Measurements from ENCODE around the gene ANKFN1. TPM values are rescaled to one million over a fixed set of nuclear protein-coding genes. Genes with fewer than 3 reads are reported as not detected.
A peak's percentile ranks its signal among the peaks of the same experiment; 100 is the strongest.

The ANKFN1 gene
- total and polyA plus RNA-seq, 4 donors = 9.6 to 22.6 (median 12.1) TPM

DNA sequence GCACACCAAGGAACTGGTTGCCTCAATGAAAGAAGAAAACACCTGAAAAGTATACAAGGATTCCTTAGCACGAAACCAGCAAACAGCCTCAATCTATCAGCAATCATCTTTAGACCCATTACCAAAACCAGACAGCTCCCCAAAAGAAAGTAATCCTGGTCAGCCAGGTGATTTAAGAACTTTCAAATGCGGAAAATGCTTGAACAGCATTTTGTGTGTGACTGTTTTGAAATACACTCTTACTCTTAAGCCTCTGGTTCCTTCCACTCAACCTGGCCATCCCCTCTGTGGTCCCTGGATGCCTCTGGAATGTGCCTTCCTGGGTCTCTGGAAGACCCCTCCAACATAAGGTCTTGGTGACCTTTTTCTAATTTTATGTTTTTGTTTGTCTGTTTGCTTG lies 369.8 kb downstream of the ANKFN1 start:
- no peak overlapping the region for H3K27ac ChIP-seq (ENCODE audit: low read depth, low read length)
- no peak overlapping the region for H3K4me3 ChIP-seq (ENCODE audit: low read depth, low read length)
- H3K27me3 ChIP-seq (ENCODE audit: control insufficient read depth, insufficient read depth, low read length) = no peaks in the 10 kb centered on the region
- no peaks in the 10 kb centered on the region for H3K36me3 ChIP-seq (ENCODE audit: control insufficient read depth, insufficient read depth, low read length)
- peaks cover 10% of the 10 kb centered on the region for H3K4me1 ChIP-seq (ENCODE audit: control insufficient read depth, insufficient read depth, low read length)
- no peaks in the 10 kb centered on the region for H3K9me3 ChIP-seq (ENCODE audit: control insufficient read depth, insufficient read depth, low read length)
- WGBS (ENCODE audit: insufficient coverage) = 100% methylated on average over 1 of the region's 2 CpGs
- no peak for DNase-seq (ENCODE audit: low read depth in 4 of 6, low spot score in 6 of 6)

DNA sequence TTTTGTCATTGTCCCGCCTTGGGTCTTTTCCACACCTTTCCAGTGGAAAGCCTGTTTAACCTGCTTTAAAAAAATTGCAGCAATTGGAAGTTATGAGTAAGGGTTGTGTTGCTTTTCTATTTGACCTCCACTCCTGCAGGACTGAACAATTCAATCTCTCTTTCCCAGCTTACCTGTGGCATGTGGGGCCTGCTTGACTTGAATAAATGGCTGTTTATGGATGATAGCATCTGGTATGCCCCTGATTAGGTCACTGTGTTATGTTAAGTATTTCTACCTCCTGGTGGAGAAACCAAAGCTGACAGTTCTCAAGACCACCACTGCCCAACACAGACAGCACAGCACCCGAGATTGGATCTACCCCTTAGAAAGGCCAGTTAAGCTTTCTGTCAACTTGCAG lies 375.4 kb downstream of the ANKFN1 start:
- no peak for DNase-seq (ENCODE audit: low read depth in 4 of 6, low spot score in 6 of 6)
- Histone ChIP-seq H3K4me3 (ENCODE audit: low read depth, low read length) (no peak overlapping the region), H3K9me3 (ENCODE audit: control insufficient read depth, insufficient read depth, low read length) (no peaks in the 10 kb centered on the region), H3K27ac (ENCODE audit: low read depth, low read length) (no peak overlapping the region), H3K36me3 (ENCODE audit: control insufficient read depth, insufficient read depth, low read length) (no peaks in the 10 kb centered on the region), H3K4me1 (ENCODE audit: control insufficient read depth, insufficient read depth, low read length) (no peaks in the 10 kb centered on the region), H3K27me3 (ENCODE audit: control insufficient read depth, insufficient read depth, low read length) (no peaks in the 10 kb centered on the region)
- no CpG with 5 or more reads among the region's 2 CpGs for WGBS (ENCODE audit: insufficient coverage)

DNA sequence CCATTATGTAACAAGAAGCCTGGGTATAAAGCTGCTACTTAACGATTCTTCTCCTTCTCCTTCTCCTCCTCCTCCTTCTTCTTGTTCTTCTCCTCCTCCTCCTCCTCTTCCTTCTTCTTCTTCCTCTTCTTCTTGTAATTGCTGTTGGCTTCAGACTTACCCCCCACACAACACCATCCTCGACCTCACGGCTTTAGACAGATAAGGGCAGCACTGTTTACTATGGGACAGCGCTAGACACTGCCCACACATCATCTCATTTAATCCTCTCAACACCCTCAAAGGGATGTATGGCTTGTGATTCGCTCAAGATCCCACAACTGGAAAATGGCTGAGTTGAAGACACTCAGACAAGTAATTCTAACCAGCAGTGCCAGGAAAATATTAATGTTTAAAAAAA lies 379.7 kb downstream of the ANKFN1 start:
- 88% methylated on average over 2 of the region's 5 CpGs for WGBS (ENCODE audit: insufficient coverage)
- no peak for DNase-seq (ENCODE audit: low read depth in 4 of 6, low spot score in 6 of 6)
- Histone ChIP-seq H3K36me3 (ENCODE audit: control insufficient read depth, insufficient read depth, low read length) (no peaks in the 10 kb centered on the region), H3K9me3 (ENCODE audit: control insufficient read depth, insufficient read depth, low read length) (no peaks in the 10 kb centered on the region), H3K4me3 (ENCODE audit: low read depth, low read length) (no peak overlapping the region), H3K27me3 (ENCODE audit: control insufficient read depth, insufficient read depth, low read length) (no peaks in the 10 kb centered on the region), H3K27ac (ENCODE audit: low read depth, low read length) (no peak overlapping the region), H3K4me1 (ENCODE audit: control insufficient read depth, insufficient read depth, low read length) (no peaks in the 10 kb centered on the region)

DNA sequence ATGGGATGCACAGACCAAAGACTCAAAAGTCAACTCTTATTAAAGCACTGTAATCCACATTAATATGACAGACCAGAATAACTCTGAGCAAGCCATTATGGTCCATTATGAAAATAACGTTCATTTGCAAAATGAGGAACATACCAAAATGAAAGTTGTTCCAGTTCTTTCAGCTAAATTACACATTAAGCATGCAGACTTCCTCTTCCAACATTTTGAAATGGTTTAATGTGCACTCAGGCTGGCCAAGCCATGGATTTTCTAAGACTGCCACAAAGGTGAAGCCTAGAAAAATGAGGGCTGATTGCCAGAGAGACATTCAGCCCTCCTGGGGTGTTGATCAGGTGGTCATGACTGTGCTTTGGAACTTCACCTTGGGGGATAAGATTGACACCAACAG lies 383.5 kb downstream of the ANKFN1 start:
- Histone ChIP-seq H3K27me3 (ENCODE audit: control insufficient read depth, insufficient read depth, low read length) (no peaks in the 10 kb centered on the region), H3K36me3 (ENCODE audit: control insufficient read depth, insufficient read depth, low read length) (no peaks in the 10 kb centered on the region), H3K4me1 (ENCODE audit: control insufficient read depth, insufficient read depth, low read length) (no peaks in the 10 kb centered on the region), H3K9me3 (ENCODE audit: control insufficient read depth, insufficient read depth, low read length) (no peaks in the 10 kb centered on the region), H3K4me3 (ENCODE audit: low read depth, low read length) (no peak overlapping the region), H3K27ac (ENCODE audit: low read depth, low read length) (no peak overlapping the region)
- no peak for DNase-seq (ENCODE audit: low read depth in 4 of 6, low spot score in 6 of 6)
- WGBS (ENCODE audit: insufficient coverage) = 100% methylated on average over 1 of the region's 1 CpG

DNA sequence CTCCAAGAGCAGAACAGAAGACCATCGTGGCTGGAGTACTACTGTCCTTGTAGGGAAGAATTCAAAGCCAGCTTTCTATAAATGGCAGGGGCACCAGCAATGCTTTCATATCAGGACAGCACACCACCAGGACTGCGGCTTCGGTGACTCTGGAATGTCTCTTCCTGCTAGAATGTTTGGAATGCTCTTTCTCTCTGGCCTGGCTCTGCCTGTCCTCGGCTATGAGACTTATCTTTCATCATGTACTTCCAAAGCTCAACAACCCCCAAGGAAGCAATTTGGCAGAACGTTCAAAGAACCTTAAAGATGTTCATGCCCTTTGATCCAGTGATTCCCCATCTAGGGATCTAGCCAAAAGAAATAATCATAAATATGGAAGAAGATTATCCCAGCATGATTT lies 387.6 kb downstream of the ANKFN1 start:
- Histone ChIP-seq H3K4me3 (ENCODE audit: low read depth, low read length) (no peak overlapping the region), H3K9me3 (ENCODE audit: control insufficient read depth, insufficient read depth, low read length) (no peaks in the 10 kb centered on the region), H3K4me1 (ENCODE audit: control insufficient read depth, insufficient read depth, low read length) (no peaks in the 10 kb centered on the region), H3K36me3 (ENCODE audit: control insufficient read depth, insufficient read depth, low read length) (no peaks in the 10 kb centered on the region), H3K27me3 (ENCODE audit: control insufficient read depth, insufficient read depth, low read length) (no peaks in the 10 kb centered on the region), H3K27ac (ENCODE audit: low read depth, low read length) (no peak overlapping the region)
- peak in 1 of 6 donors; percentile 43 for DNase-seq (ENCODE audit: low read depth in 4 of 6, low spot score in 6 of 6)
- WGBS (ENCODE audit: insufficient coverage) = 65% methylated on average over 3 of the region's 5 CpGs

DNA sequence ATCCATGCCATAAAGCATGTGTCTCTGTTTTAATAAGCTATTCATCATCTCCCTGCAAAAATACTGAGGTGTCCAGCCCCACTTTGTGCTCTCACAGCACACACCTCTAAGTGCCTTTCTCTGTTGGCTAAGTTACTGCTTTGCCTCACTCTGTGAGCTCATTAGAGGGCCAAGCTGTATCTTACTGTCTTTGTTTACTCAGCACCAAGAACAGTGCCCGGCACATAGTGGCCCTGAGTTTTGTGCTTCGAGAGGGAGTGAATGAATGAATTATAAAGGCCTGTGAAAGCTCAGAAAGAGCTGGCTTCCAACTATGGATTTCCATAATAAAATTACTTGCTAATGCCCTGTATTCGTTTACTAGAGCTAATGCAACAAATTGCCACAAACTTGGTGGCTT lies 390.0 kb downstream of the ANKFN1 start:
- H3K27ac ChIP-seq (ENCODE audit: low read depth, low read length) = no peak overlapping the region
- H3K4me3 ChIP-seq (ENCODE audit: low read depth, low read length) = no peak overlapping the region
- H3K27me3 ChIP-seq (ENCODE audit: control insufficient read depth, insufficient read depth, low read length) = no peaks in the 10 kb centered on the region
- no peaks in the 10 kb centered on the region for H3K36me3 ChIP-seq (ENCODE audit: control insufficient read depth, insufficient read depth, low read length)
- H3K9me3 ChIP-seq (ENCODE audit: control insufficient read depth, insufficient read depth, low read length) = no peaks in the 10 kb centered on the region
- no peak for DNase-seq (ENCODE audit: low read depth in 4 of 6, low spot score in 6 of 6)
- H3K4me1 ChIP-seq (ENCODE audit: control insufficient read depth, insufficient read depth, low read length) = no peaks in the 10 kb centered on the region
- 55% methylated on average over 1 of the region's 3 CpGs for WGBS (ENCODE audit: insufficient coverage)

DNA sequence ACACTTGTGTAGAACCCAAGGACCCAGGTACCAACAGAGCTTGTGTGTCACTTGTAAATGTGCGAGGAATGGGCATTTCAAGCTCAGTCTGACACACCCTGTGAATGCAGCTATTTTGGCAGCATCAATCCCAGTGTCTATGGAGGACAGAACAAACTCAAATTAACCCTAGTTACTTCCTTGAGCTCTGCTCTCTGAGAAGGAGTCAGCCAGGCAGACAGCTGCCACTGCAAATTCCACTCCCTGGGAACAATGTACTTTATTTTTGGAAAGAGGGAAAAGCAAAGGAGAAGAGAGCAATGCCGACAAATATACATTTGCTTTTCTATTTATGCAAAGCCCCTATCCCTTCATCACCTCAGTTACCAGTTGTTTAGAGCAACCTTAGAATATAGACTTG lies 391.8 kb downstream of the ANKFN1 start:
- no CpG with 5 or more reads among the region's 2 CpGs for WGBS (ENCODE audit: insufficient coverage)
- DNase-seq (ENCODE audit: low read depth in 4 of 6, low spot score in 6 of 6) = no peak
- no peaks in the 10 kb centered on the region for H3K9me3 ChIP-seq (ENCODE audit: control insufficient read depth, insufficient read depth, low read length)
- no peaks in the 10 kb centered on the region for H3K27me3 ChIP-seq (ENCODE audit: control insufficient read depth, insufficient read depth, low read length)
- no peaks in the 10 kb centered on the region for H3K4me1 ChIP-seq (ENCODE audit: control insufficient read depth, insufficient read depth, low read length)
- no peaks in the 10 kb centered on the region for H3K36me3 ChIP-seq (ENCODE audit: control insufficient read depth, insufficient read depth, low read length)
- H3K27ac ChIP-seq (ENCODE audit: low read depth, low read length) = no peak overlapping the region
- H3K4me3 ChIP-seq (ENCODE audit: low read depth, low read length) = no peak overlapping the region

DNA sequence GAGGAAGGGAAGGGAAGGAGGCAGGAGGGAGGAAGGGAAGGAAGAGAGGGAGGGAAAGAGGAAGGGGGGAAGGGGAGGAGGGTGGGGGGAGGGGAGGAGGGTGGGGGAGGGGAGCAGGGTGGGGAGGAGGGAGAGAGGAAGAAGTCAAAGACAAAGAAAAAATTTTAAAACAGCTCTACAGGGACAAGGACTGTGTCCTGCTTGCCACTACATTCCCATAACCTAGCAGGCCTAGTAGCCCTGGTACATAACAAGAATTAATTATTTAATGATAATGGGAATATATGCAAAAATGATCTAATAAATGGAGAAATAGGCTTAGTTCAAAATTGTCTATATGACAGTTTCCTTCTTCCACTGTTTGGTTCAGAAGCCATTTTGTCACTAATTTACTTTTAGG lies 392.7 kb downstream of the ANKFN1 start:
- H3K4me3 ChIP-seq (ENCODE audit: low read depth, low read length) = no peak overlapping the region
- H3K27ac ChIP-seq (ENCODE audit: low read depth, low read length) = no peak overlapping the region
- DNase-seq (ENCODE audit: low read depth in 4 of 6, low spot score in 6 of 6) = no peak
- no peaks in the 10 kb centered on the region for H3K27me3 ChIP-seq (ENCODE audit: control insufficient read depth, insufficient read depth, low read length)
- no peaks in the 10 kb centered on the region for H3K36me3 ChIP-seq (ENCODE audit: control insufficient read depth, insufficient read depth, low read length)
- no peaks in the 10 kb centered on the region for H3K9me3 ChIP-seq (ENCODE audit: control insufficient read depth, insufficient read depth, low read length)
- no peaks in the 10 kb centered on the region for H3K4me1 ChIP-seq (ENCODE audit: control insufficient read depth, insufficient read depth, low read length)

DNA sequence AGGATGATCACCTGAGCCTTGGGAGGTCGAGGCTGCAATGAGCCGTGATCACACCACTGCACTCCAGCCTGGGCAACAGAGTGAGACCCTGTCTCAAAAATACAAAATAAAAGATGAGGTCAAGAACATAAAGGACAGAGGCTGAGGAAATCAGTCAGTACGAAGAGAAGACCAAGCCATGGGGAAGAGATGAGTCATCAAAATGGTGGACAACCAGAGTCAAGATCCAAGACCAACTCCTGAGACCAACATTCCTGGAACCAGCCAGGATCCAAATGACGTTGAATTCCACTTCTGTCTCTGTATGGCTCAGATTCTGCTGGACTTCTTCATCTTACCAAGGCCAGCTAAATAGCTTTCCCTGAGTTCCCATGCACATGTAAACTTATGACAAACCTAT lies 395.4 kb downstream of the ANKFN1 start:
- WGBS (ENCODE audit: insufficient coverage) = 96% methylated on average over 3 of the region's 4 CpGs
- no peak overlapping the region for H3K27ac ChIP-seq (ENCODE audit: low read depth, low read length)
- no peak for DNase-seq (ENCODE audit: low read depth in 4 of 6, low spot score in 6 of 6)
- H3K4me3 ChIP-seq (ENCODE audit: low read depth, low read length) = no peak overlapping the region
- no peaks in the 10 kb centered on the region for H3K4me1 ChIP-seq (ENCODE audit: control insufficient read depth, insufficient read depth, low read length)
- H3K27me3 ChIP-seq (ENCODE audit: control insufficient read depth, insufficient read depth, low read length) = no peaks in the 10 kb centered on the region
- no peaks in the 10 kb centered on the region for H3K9me3 ChIP-seq (ENCODE audit: control insufficient read depth, insufficient read depth, low read length)
- H3K36me3 ChIP-seq (ENCODE audit: control insufficient read depth, insufficient read depth, low read length) = no peaks in the 10 kb centered on the region

DNA sequence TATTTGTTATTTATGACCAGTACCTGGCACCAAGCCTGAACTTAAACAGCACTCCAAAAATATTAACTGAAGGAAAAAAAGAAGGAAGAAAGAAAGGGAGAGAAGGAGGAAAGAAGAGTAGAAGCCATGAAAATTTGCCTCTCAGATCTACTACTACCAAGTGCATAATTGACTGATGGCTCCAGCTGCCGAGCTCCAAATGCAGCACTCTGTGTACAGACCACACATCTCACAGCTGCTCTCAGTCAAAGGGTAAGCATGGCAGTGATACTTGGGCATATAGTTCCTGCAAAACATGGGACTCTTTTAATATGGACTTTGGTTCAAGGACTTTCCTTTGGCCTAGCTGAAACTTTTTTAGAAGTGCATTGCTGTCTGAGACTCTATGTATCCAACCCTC lies 396.2 kb downstream of the ANKFN1 start:
- H3K4me3 ChIP-seq (ENCODE audit: low read depth, low read length) = no peak overlapping the region
- no peak for DNase-seq (ENCODE audit: low read depth in 4 of 6, low spot score in 6 of 6)
- no peak overlapping the region for H3K27ac ChIP-seq (ENCODE audit: low read depth, low read length)
- H3K36me3 ChIP-seq (ENCODE audit: control insufficient read depth, insufficient read depth, low read length) = no peaks in the 10 kb centered on the region
- no peaks in the 10 kb centered on the region for H3K27me3 ChIP-seq (ENCODE audit: control insufficient read depth, insufficient read depth, low read length)
- no peaks in the 10 kb centered on the region for H3K9me3 ChIP-seq (ENCODE audit: control insufficient read depth, insufficient read depth, low read length)
- no peaks in the 10 kb centered on the region for H3K4me1 ChIP-seq (ENCODE audit: control insufficient read depth, insufficient read depth, low read length)
- no CpG with 5 or more reads among the region's 1 CpG for WGBS (ENCODE audit: insufficient coverage)
